Stimulated activated CD4-positive, alpha-beta T cell treated with anti-CD3 and anti-CD28 coated beads, TNF-alpha, amount 100 ng/mL, for 1 hour (primary cell): ENCODE measurements around the gene EVA1B.

ENCODE experiments used
- DNase-seq, 3 donors: peaks; one replicate each; pipeline ENCODE4 v3.0.0-alpha.2; 2020; ENCODE audit warnings: low read depth in 3 of 3, low spot score in 1 of 3

Gene EVA1B

DNA sequence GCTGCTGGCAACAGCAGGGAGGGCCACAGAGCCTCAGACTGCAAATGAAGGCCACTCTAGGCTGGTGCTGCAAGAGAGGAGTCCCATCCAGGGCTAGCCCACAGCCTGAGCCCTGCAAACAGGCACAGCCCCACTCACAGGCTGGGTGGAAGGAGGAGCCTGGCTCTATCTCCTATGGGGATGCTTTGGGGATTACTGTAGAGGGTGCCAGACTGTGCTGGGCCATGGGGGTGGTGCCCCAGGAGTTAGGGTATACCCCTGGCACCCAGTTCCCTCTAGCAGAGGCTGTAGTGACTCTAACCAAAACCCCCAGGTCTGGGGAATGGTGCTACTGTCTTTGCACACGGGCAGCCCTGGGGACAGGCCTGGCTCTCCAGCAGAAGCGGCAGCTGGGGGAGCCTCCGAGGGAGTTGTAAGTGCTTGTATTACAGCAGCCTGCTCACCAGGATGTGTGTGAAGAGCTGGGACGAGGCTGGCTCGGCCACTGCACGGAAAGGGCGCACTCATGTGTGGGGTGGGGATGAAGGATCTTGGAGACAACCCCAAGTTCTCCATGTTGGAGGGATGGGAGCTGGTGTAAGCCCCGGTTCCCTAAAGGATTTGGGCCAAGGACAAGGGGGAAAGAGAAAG, 23.4 kb upstream of the EVA1B start:
- no peak for DNase-seq

DNA sequence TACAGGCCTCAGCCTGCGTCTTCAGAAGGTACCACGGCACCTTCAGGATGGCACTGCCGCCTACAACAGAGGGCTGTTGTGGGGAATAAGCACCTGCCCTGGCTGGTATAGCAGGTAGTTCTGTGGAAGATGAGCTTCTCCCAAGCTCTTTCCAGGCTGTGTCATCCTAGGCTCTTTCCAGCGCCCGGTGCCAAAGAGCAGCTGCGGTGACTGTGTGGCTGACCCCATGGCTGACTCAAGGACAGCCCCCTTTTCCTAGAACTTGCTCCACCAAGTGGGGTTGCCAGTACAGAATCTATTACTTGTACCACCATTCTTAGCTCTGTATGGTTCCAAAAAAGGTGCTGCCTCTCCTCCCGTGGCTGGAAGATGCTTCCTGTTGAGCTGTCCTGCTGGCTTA, 21.9 kb upstream of the EVA1B start:
- no peak for DNase-seq

DNA sequence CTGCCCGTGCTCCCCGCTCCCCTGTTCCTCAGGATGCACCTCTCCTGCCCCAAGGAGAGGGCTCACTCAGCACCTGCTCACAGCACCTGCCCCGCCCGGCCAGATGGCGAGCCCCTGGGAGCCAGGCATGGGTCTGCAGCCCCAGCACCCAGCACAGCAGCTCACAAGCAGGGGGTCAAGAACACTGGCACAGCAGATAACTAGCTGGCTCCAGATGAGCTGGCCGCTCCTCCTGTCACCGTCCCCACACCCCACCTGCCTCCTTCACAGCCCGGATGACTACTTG, 20.9 kb upstream of the EVA1B start:
- DNase-seq, result no peak

GRCh38 chr1:36343651-36344394, 20.4 kb upstream of the EVA1B start:
- no peak for DNase-seq

- DNase-seq, result peak in 2 of 3 donors; percentile 41 to 51
Observed at GRCh38 chr1:36342426-36343185, 19.2 kb upstream of the EVA1B start.

DNA sequence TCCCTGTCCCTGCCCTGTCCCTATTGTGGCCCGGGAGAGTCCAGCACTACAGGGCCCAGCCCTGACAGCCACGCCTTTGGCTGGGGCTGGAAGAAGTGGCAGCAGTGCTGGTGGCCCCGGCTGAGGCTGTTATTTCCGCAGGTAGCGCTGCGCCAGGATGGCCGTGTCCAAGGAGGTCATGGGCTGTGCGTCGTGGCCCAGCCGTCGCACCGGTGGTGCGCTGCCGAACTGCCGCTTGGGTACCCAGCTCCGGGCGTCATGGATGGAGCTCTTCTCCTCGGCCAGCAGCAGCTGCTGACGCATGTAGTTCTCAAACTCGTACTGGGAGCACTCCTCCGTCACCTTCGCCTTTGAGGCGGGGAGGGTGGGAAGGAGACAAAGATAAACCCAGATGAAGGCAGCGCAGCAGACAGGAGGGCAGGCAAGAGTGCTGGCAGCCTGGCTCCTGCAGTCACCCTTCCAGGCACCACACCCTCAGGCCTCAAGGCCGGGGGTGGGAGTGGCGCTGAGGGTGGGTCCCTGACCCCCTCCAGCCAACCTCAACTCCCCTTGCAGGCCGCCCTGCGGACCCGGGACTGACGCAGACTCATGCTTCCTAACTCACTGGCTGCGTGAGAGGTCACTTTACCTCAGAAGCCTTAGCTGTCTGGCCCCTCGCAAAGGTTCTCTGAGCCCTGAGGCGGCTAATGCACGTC, 18.3 kb upstream of the EVA1B start:
- no peak for DNase-seq

DNA sequence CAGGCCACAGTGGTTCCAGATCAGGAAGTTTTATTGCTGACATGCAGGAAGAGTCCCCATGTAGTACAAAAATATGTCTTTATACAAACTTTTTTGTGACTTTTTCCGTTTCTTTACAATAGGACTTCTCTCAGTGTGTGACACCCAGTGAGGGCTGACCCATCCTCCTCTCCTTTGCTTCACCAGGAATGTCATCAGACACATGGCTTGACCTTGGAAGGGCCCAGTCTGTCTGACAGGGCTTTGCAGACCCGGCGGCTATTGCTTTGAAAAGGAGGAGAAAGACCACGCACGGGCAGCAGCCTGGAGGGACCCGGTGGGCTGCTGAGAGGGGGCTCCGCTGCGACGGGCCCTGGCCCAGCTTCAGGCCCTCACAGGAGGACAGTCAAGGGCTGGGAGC, 16.2 kb upstream of the EVA1B start:
- DNase-seq, result no peak

DNA sequence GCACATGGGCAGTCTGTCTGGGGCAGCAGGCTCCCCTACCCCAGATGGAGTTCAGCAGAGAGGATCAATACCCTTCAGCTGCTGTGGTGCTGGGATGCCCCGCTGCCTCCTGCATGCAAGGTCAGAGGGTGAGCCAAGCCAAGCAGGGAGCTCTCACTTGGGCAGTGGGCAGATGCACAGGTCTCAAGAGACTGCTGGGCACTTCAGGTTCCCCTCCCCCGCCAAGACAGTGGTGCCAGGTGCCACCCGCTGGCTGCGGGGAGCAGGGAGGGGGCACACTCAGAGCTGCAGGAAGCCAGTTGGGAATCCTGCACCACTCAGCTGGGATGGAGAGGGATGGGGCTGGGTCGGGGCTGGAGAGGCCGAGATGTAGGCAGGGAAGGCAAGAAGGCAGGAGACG, 15.8 kb upstream of the EVA1B start:
- no peak for DNase-seq

GRCh38 chr1:36337830-36338229, 14.4 kb upstream of the EVA1B start:
- no peak for DNase-seq

- DNase-seq, result no peak
Observed at GRCh38 chr1:36330940-36331339, 7.5 kb upstream of the EVA1B start.

GRCh38 chr1:36329817-36330216, 6.4 kb upstream of the EVA1B start:
- DNase-seq, result no peak

GRCh38 chr1:36328713-36329112, 5.3 kb upstream of the EVA1B start:
- no peak for DNase-seq

DNA sequence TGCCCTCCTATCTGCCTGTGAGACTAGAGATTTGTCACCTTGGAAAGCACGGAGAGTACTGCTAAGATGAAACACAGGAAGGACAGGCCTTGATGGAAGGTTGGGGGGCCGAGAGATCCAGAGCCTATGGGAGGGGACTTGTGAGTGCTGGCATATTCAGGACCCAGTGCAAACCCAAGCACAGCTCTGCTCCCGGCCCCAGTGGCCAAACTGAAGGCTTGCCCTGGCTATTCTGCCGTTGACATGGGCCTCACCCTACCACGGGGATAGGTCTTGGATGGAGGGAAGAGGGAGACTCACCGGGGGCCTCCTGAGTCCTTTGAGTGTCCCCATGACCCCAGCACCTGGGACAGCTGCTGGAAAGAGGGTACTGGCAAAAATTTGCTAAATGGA, 4.6 kb upstream of the EVA1B start:
- no peak for DNase-seq

DNA sequence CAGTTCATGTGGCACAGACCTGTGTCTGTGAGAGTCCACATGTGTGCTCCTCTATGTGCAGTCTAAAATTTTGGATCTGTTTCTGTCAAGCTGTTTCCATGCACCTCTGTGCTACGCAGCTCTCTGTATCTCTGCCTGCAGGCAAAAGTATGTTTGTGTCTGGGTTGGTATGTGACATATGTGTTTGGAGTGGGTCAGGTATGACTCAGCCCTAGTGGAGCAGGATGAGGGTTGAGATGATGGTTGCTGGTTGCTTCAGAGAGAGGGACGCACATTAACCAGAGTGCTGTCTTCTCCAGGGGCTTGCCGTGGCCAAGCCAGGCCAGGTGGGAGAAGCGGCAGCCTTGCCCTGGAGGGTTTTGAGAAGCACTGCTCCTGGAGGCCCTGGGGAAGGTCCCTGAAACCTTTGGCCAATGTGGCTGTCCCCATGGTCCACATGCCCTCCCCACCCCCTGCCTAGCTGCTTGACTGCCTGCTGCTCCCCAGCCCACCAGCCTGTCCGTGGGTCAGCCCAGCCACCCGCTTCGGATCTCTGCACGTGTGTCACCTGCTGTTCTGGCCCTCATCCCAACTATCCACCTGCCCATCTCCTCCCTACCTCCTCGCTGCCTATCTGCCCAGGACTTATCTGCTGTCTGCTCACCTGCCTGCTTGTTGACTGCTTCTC, 4.1 kb upstream of the EVA1B start:
- no peak for DNase-seq

GRCh38 chr1:36326499-36326898, 3.1 kb upstream of the EVA1B start:
- DNase-seq, result no peak

- DNase-seq, result no peak
Observed at GRCh38 chr1:36324353-36324703, 883 bp upstream of the EVA1B start.

DNA sequence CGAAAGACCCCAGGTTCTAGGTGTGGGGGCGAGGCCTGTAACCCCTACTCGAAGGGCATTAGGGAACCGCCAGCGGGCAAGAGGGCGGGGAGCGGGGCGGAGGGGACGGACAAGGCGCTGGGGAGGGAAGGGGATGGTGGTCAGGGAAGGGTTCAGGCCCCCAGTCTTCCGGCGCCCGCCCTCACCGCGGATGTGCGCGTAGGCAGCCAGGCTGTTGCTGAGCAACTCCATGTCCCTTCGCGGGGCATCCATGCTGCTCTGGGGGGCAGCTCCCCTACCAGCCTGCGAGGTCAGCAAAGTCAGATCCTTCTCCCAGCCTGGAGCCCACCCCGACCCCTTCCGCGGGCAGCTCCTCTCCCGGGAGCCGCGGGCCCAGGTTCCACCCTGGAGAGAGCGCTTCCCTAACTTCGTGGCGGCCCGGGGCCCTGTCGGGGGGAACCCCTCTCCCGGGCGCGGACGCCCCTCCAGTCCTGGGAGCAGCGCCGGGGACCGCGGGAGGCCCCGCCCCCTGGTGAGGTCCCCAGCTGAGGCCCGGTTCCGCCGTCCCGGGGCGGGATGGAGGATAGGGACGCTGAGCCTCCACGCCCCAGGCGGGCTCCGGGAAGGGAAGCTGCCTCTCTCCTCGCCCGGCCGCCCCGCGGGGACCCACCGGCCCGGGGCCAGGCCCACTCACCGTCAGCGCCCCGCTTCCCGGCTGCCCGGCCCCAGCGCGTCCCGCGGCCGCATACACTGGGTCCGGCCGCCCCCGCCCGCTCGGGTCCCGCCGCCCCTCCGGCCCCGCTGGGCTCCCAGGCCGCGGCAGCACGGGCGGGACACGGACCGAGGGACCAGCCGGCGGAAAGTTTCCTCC, 434 bp downstream of the EVA1B start:
- no peak for DNase-seq

DNA sequence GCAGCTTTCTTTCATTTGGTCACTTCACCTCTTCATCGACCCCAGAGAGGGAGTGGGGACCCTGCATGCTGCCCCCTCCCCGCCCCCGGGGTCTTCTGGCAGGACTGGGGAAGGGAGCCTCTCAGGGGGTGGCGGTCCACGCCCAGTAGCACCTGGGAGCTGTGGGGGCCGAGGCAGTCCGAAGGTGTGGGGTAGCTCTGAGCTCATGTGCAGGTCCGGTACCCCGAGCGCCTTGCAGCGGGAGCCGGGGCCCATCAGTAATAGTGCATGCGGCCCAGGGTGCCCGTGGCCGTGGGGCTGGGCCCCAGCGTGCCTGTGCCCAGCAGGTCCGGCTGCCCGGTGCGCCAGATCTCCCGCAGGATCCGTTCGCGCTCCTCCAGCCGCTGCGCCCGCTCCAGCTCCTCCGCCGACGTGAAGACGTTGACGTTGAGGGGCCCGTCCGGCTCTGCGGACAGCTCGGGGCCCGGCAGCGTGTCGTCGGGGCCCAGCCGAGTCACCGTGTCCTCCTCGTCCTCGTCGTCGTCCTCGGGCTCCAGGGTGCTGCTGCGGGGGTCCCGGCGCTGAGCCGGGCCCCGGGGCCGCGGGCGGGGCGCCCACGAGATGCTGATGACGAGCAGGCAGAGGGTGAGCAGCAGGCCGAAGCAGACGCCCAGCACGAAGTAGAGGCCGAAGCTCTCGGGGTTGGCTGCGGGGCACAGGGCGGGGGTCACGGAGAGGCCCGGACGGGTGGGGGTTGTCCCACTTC, 1.2 kb downstream of the EVA1B start:
- no peak for DNase-seq

GRCh38 chr1:36321119-36321951, 2.1 kb downstream of the EVA1B start:
- no peak for DNase-seq
